Left renal pelvis (tissue), 4 donors: ENCODE data around the gene MTR. TPM values are rescaled to one million over a fixed set of nuclear protein-coding genes. Genes with fewer than 3 reads are reported as not detected.

ENCODE experiments used
- DNase-seq, 4 donors: peaks; one replicate each; pipeline ENCODE4 v3.0.0-alpha.2; 2013; ENCODE audit warnings: low read depth in 4 of 4, low spot score in 3 of 4
- polyA plus RNA-seq, 4 donors: library from polyadenylated mRNA; unstranded; fragments of 120-200 nt; gene quantifications; one replicate each; pipeline ENCODE4 v1.2.1, GENCODE V29; 2013; ENCODE audit not compliant: insufficient read length in 4 of 4

The MTR gene
- polyA plus RNA-seq, 4 donors: 18.3 to 39.9 (median 36.7) TPM

- DNase-seq: no peak
These were observed 152.7 kb downstream of the MTR start for GRCh38 chr1:236947794-236948193.

- DNase-seq: no peak
These were observed 153.3 kb downstream of the MTR start for GRCh38 chr1:236948381-236948780.

- DNase-seq: no peak
These were observed 153.9 kb downstream of the MTR start for GRCh38 chr1:236948996-236949395.

GRCh38 chr1:236950365-236950764 is 155.3 kb downstream of the MTR start:
- no peak for DNase-seq

GRCh38 chr1:236951672-236952071 is 156.6 kb downstream of the MTR start:
- DNase-seq: no peak

GRCh38 chr1:236952246-236953003 is 157.3 kb downstream of the MTR start:
- DNase-seq: no peak

GRCh38 chr1:236953151-236953700 is 158.1 kb downstream of the MTR start:
- no peak for DNase-seq

Other genes with a start within 250 kb of the MTR start
- 10 to 100 TPM; 22.8 to 30.5 (median 29.6) TPM for gene HEATR1, start 190.8 kb upstream of the MTR start, polyA plus RNA-seq
- under 1 TPM; 0.37 to 0.70 (median 0.61) TPM for gene ACTN2, start 108.8 kb upstream of the MTR start, polyA plus RNA-seq
- gene MT1HL1, start 209.1 kb downstream of the MTR start, polyA plus RNA-seq: not detected
- 1 to 10 TPM in 3 of 4 donors, under 1 TPM in 1; 0.29 to 2.4 (median 1.5) TPM for gene RYR2, start 246.9 kb downstream of the MTR start, polyA plus RNA-seq